ENCODE data around the gene SCRN2. TPM values are rescaled to one million over a fixed set of nuclear protein-coding genes. Genes with fewer than 3 reads are reported as not detected.

SCRN2 gene
- total RNA-seq, 1 donor from 2014 or later, result 37.8 TPM

DNA sequence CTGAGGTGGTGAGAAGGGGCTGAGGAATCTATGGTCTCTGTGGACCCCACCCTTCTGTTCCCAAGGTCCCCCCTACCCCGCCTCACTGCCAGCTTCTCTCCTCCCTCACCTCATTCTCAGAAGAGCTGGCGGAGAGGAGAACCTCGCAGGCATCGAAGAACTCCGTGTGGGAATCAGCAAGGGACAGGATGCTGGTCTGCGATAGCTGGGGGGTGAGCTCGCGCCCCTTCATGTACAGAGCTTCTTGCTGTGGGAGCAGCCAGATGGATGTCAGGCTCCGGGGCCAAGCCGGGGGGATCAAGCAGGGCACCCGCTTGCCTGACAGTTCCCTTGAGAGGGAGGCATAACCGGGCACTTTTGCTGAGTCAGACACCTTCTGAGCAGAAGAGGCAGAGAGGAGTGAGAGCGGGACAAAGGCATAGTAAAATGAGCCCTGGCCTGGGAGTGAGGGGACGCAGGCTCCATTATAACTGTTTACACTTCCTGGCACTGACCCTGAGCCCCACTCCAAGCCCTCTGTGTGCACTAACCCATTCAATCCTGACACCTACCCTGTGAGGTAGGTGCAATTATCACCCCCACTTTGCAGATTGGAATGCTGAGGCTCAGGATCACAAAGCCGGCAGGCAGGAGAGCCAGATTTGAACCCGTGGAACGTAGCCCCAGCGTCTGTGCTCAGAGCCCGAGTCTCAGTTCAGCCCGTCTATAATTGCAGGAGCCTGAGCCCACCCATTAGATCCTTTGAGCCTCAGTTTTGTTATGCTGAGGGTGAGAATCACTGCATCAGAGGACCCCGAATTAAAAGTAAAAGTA, 25.8 kb downstream of the SCRN2 start:
- Mint-ChIP-seq H3K4me1 (no peaks in the 10 kb centered on the region), H3K27me3 (ENCODE audit: low read depth) (no peaks in the 10 kb centered on the region), H3K27ac (ENCODE audit: unreplicated experiment) (no peak overlapping the region), H3K36me3 (ENCODE audit: low read depth) (no peaks in the 10 kb centered on the region), H3K4me3 (no peak overlapping the region), H3K9me3 (no peaks in the 10 kb centered on the region)
- no peak for DNase-seq (ENCODE audit: low read depth, low spot score)
- TF ChIP-seq, protein P1, sequence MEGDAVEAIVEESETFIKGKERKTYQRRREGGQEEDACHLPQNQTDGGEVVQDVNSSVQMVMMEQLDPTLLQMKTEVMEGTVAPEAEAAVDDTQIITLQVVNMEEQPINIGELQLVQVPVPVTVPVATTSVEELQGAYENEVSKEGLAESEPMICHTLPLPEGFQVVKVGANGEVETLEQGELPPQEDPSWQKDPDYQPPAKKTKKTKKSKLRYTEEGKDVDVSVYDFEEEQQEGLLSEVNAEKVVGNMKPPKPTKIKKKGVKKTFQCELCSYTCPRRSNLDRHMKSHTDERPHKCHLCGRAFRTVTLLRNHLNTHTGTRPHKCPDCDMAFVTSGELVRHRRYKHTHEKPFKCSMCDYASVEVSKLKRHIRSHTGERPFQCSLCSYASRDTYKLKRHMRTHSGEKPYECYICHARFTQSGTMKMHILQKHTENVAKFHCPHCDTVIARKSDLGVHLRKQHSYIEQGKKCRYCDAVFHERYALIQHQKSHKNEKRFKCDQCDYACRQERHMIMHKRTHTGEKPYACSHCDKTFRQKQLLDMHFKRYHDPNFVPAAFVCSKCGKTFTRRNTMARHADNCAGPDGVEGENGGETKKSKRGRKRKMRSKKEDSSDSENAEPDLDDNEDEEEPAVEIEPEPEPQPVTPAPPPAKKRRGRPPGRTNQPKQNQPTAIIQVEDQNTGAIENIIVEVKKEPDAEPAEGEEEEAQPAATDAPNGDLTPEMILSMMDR (conservative IDR thresholded peaks at IDR 0.05), result no peak

DNA sequence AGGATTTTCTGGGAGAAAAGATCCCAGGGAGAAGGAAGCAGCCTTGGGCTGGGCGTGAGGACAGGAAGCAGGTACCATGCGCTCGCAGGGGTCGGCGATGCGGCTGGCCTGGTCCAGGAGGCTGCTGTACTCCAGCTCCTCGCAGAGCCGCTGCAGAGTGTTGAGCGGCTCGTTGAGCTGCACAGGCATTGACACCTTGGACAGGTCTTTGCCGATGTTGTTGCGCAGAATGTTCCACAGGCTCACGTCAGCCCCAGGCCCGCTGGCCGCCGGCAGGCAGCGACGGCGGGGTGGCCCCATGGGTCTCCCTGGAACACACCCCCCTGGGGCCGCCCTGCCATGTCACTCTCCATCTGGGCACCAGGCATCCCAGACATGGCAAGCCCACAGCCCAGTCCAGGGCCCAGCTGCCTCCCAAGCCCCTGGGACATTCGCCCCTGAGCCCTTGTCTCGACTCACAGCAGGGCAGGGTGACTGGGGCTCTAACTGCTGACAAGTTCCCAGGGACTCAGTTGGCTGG, 27.5 kb downstream of the SCRN2 start:
- Mint-ChIP-seq H3K36me3 (ENCODE audit: low read depth) (no peaks in the 10 kb centered on the region), H3K4me1 (no peaks in the 10 kb centered on the region), H3K27ac (ENCODE audit: unreplicated experiment) (no peak overlapping the region), H3K9me3 (no peaks in the 10 kb centered on the region), H3K27me3 (ENCODE audit: low read depth) (no peaks in the 10 kb centered on the region), H3K4me3 (no peak overlapping the region)
- TF ChIP-seq, protein P1 (conservative IDR thresholded peaks at IDR 0.05), result no peak
- DNase-seq (ENCODE audit: low read depth, low spot score), result no peak

DNA sequence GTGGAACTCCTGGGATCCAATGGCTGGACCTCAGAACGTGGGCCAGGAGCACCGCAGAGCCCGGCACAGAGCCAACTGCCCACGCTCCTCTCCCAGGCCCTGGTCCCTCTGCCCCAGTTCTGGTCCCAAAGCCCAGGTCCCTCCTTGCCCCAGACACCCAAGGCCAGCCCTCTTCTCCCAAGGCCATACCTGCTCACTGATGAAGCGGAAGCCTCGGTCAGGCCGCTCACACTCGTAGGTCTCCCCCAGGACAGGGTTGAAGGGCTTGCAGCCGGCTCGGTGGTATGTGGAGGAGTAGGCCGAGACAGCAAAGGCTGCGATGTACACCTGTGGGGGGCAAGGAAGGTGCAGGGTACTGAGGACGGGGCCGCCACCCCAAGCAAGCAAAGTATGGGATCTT, 28.0 kb downstream of the SCRN2 start:
- Mint-ChIP-seq H3K36me3 (ENCODE audit: low read depth) (no peaks in the 10 kb centered on the region), H3K27ac (ENCODE audit: unreplicated experiment) (no peak overlapping the region), H3K4me1 (no peaks in the 10 kb centered on the region), H3K9me3 (no peaks in the 10 kb centered on the region), H3K4me3 (no peak overlapping the region), H3K27me3 (ENCODE audit: low read depth) (no peaks in the 10 kb centered on the region)
- TF ChIP-seq, protein P1 (conservative IDR thresholded peaks at IDR 0.05), result no peak
- DNase-seq (ENCODE audit: low read depth, low spot score), result no peak

DNA sequence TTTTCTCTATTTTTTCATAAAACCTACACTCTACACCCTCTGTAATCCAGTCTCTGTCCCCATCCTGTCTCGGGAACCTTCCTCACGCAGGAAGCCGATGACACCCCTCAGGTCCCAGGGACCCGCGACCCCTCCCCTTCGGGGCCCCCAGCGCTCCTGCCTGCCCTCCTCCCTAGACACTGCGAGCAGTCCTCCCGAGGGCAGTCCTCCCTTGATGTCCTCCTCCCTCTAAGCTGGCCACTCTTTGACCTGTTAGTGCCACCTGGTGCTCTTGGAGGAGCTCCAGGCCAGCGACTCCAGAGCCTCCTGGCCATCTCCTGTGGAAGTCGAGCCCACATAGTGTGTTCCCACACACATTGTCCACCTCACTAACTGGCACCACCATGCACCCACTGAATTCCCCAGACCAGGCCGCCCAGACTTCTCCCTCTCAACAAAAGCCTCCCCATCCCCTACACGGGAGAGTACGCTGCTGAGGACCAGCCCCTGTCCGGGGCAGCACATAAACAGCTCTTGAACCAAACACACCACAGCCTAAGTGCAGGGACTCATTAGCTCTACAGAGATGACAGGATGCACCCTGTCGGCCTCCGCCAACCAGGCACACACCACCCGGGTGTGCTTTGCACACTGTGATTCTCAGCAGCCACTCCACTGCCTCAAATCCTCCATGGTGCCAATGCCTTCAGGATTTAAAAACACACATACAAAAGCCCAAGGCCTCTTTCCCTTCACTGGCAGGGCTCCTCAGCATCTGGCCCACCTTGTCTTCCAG, 28.7 kb downstream of the SCRN2 start:
- H3K36me3 Mint-ChIP-seq (ENCODE audit: low read depth), result no peaks in the 10 kb centered on the region
- TF ChIP-seq, protein P1 (conservative IDR thresholded peaks at IDR 0.05), result no peak
- H3K27ac Mint-ChIP-seq (ENCODE audit: unreplicated experiment), result peak overlapping the region; percentile 52

DNA sequence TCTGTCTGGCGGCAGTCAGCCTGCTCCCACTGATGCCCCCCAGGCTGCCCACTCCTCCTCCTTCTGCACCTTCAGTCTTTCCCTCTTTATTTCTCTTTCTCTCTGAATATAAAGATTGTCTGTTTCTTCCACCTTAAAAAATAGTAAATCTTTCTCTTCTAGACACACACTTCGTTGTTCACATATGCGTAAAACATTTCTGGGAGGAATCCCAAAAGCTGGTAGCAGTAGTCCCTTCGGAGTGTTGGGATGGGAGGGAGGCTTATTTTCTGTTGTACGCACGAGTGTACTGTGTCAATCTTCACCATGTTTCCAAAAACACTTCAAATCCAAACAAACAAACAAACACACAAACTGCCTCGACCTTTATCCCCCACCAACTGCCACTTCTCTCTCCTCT, 29.4 kb downstream of the SCRN2 start:
- Mint-ChIP-seq H3K4me1 (no peaks in the 10 kb centered on the region), H3K4me3 (no peak overlapping the region), H3K9me3 (no peaks in the 10 kb centered on the region), H3K27me3 (ENCODE audit: low read depth) (no peaks in the 10 kb centered on the region), H3K36me3 (ENCODE audit: low read depth) (no peaks in the 10 kb centered on the region), H3K27ac (ENCODE audit: unreplicated experiment) (no peak overlapping the region)
- TF ChIP-seq, protein P1 (conservative IDR thresholded peaks at IDR 0.05), result no peak
- no peak for DNase-seq (ENCODE audit: low read depth, low spot score)

More for the DNA sequence above, 28.7 kb downstream of the SCRN2 start:
- no peaks in the 10 kb centered on the region for H3K4me1 Mint-ChIP-seq
- no peaks in the 10 kb centered on the region for H3K27me3 Mint-ChIP-seq (ENCODE audit: low read depth)
- DNase-seq (ENCODE audit: low read depth, low spot score), result no peak
- no peak overlapping the region for H3K4me3 Mint-ChIP-seq
- no peaks in the 10 kb centered on the region for H3K9me3 Mint-ChIP-seq
